GM15510 (cell line): ENCODE results near the gene TMBIM6.

ENCODE experiments used
- POLR2A ChIP-seq: IDR thresholded peaks from 3 replicates; pipeline ENCODE4 v1.6.1; 2011; ENCODE audit warnings: borderline replicate concordance; ENCODE audit not compliant: insufficient read length; ENCODE audit errors: extremely low read depth

The TMBIM6 gene

DNA sequence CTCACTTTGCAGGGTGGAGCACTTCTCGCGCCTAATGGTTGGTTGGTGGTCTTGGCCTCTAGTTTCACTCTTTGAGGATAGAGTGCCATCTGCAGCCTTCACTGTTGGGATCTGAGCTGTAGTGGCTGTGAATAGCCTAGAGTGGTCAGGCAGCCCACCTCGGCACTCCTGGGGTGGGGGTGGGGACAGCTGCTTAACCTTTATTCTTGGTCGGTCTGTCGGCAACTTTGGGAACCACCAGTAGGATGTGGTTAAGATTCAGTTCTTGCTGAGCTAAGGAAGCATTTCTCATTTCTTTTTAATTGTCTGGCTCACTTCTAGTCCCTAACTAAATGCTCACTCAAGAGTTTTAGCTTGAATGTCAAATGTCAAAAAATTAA, 21.1 kb downstream of the TMBIM6 start:
- no peak for TF ChIP-seq POLR2A

- TF ChIP-seq POLR2A, result no peak
These were observed 21.7 kb downstream of the TMBIM6 start for GRCh38 chr12:49763006-49763591.

- no peak for TF ChIP-seq POLR2A
These were observed 22.8 kb downstream of the TMBIM6 start for GRCh38 chr12:49764126-49764525.

- no peak for TF ChIP-seq POLR2A
These were observed 24.7 kb downstream of the TMBIM6 start for GRCh38 chr12:49766115-49766455.

GRCh38 chr12:49767333-49767732, 26.0 kb downstream of the TMBIM6 start:
- no peak for TF ChIP-seq POLR2A

DNA sequence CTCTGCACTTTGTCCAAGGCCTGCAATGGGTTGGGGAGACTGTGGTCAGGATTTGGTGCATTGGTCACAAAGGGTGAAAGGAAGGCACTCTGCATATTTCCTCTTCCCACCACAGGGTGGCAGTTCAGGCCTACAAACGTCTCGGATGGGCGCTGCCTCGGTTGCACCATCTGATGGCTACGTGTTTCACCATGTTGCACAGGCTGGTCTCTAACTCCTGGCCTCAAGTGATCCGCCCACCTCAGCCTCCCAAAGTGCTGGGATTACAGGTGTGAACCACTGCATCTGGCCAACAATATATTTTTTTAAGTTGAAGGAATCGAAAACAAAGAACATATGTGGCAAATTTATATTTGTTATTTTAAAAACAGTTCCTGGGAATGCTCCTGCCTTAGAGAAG, 35.1 kb downstream of the TMBIM6 start:
- TF ChIP-seq POLR2A, result no peak

DNA sequence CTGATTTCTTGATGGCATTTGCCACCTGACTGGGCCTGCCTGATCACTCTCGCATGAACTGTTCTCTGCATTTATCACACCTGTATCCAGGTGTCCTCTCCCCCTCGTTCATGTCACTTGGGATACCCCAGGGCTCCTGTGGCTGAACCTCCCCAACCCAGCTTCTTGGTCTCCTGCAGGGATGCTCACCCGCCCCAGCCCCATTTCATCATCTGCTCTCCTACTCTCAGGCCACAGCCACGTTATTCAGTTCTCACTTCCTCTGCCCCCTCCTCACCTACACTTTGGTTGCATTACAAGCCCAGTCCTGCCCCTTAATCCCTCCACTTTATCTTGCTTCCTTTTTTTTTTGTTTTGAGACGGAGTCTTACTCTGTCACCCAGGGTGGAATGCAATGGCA, 35.5 kb downstream of the TMBIM6 start:
- TF ChIP-seq POLR2A, result no peak

DNA sequence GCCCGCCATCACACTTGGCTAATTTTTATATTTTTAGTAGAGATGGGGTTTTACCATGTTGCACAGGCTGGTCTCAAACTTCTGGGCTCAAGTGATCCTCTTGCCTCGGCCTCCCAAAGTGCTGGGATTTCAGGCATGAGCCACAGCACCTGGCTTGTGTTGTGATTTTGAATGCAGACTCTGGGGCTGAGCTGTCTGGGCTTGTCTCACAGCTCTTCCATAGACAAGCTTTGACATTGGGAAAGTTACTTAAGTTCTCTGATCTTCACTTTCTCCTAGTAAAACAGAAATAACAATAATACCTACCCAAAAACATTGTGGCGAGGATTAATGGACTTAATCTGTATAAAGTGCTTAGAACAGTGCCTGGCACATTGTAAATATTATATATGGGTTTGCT, 36.0 kb downstream of the TMBIM6 start:
- no peak for TF ChIP-seq POLR2A

DNA sequence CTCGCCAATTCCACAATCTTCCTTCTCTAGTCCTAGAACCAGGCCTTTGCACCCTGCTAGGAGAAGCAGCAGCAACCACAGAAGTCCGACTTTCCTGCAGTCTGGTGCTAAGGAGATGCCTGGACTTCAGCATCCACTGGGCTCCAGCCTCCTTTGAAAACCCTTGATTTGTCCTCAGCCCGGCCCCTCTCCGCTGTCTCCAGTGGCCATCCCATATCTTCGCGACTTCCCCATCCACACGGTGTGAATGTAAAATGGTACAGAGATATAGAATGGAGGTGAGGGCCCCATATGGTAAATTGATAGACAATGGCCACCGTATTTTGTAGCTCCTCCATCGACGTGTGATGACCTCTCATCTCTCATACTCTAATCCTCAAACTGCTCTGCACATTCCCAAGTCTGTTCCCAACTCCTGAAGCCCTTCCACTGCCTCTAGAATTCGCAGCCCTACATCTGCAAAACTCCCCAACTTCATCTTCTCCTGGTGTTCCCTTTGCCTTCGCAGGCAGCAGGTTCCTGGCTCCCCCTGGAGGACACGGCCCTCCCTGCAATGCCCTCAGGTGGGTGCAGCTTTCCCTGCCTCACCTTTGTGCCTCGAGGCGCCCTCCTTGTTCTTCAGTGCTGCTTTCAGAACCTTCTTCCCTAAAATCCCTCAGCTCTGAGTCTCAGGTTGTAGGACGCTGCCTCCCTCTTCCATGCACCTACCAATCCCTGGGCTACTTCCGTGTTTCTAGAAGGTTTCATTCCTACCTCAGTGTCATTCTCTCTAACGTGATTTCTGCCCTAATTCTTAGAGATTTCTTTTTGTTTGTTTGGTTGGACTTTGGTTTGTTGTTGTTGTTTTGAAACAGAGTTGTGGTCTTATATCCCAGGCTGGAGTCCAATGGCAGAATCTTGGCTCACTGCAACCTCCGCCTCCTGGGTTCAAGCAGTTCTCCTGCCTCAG, 36.7 kb downstream of the TMBIM6 start:
- no peak for TF ChIP-seq POLR2A

DNA sequence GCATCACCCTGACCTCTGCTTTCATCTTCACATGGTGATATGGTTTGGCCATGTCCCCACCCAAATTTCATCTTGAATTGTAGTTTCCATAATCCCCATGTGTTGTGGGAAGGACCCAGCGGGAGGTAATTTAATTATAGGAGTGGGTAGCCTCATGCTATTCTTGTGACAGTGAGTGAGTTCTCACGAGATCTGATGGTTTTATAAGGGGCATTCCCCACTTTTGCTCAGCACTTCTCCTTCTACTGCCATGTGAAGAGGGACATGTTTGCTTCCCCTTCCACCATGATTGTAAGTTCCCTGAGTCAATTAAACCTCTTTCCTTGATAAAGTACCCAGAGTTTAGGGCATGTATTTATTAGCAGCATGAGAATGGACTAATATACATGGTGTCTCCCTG, 38.2 kb downstream of the TMBIM6 start:
- no peak for TF ChIP-seq POLR2A

DNA sequence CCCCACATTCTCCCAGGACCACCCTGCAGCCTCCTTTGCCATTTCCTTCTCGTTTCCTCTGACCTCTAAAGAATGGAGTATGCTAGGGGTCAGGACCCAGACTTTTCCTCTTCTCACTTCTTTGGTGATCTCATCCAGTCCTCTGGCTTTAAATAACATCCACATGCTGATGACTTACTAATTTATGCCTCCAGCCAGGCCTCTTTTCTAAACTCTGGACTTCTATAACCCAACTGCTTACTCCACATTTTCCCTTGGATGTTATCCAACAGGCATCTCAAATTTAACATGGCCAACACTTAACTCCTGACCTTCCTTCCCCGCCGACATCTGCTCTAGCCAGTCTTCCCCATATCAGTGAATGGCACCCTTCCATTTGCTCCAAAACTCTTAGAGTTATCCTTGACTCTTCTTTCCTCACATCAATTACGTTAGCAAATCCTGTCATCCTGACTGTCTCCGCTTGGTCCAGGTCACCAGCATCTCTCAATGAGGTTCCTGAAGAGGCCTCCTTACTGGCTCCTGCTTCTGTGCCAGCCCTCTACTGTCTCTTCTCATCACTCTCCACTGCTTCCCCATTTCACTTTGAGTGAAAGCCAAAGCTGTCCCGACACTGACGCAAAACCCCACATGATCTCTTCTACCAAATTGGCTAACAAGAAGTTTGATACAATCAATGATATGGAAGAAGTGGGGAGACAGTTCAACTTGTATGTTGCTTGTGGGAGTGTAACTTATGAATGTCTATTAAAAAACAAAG, 42.7 kb downstream of the TMBIM6 start:
- no peak for TF ChIP-seq POLR2A

- TF ChIP-seq POLR2A, result no peak
These were observed 43.5 kb downstream of the TMBIM6 start for GRCh38 chr12:49784756-49785409.

GRCh38 chr12:49787672-49788071, 46.3 kb downstream of the TMBIM6 start:
- TF ChIP-seq POLR2A, result no peak

- no peak for TF ChIP-seq POLR2A
These were observed 48.6 kb downstream of the TMBIM6 start for GRCh38 chr12:49789992-49790391.
